Gastrocnemius medialis (tissue), 4 donors: ENCODE data around the gene SCAF11.

Experiments used
- CTCF ChIP-seq, 5 experiments: fragments of 450-650 bp in 3 of 5; fragments of 200-600 bp in 2 of 5; sonication (generic) in 2 of 5; IDR thresholded peaks in 4 of 5; conservative IDR thresholded peaks in 1 of 5; 1 replicate in 4 of 5; 2 replicates in 1 of 5; pipeline ENCODE4 v1.5.1; 2016 to 2019; ENCODE audit warnings: antibody characterized with exemption in 5 of 5, mild to moderate bottlenecking in 3 of 5, moderate library complexity in 3 of 5
- POLR2A ChIP-seq, 2 donors: fragments of 450-650 bp; IDR thresholded peaks; one replicate each; pipeline ENCODE4 v1.6.1; 2017; ENCODE audit warnings: antibody characterized with exemption in 2 of 2, mild to moderate bottlenecking in 2 of 2, moderate library complexity in 2 of 2

GRCh38 chr12:45978108-45978507, 12.3 kb downstream of the SCAF11 start:
- TF ChIP-seq CTCF (IDR thresholded peaks at IDR 0.05 in 4 of 5, conservative IDR thresholded peaks at IDR 0.05 in 1 of 5) (no peak), POLR2A (IDR thresholded peaks at IDR 0.05) (no peak)
